ENCODE results near the gene MAP3K21.

DNA sequence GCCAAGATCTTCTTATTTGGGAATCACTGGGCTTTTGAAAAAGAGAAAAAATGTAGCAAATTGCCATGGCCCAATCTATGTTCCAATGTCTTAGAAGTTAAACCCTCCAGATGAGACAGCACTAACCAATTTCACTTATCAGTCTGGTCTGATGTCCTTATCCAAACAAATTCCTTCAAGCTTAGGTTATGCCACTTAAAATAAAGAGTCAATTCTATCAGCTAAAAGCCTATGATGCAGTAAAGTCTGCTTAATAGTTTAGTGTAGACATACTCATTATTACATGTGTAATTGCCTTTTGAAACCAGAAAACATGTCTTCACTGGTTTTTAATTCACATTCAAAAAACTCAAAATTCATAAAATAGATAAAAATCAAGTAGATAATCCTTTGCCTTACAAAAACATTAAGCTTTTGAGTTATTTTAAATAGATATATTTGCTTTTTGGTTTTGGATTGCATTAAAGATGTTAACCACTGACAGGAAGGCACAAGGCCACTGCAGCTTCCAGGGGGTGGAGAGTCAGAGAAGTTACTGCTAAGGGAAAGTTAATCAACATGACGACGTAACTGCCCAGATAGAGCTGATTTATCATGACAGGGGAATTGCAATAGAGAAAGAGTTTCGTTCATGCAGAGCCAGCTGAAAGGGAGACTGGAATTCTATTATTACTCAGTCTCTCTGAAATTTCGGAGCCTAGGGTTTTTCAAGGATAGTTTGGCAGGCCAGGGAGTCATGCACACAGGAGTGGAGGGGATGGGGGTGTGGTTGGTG lies 106.1 kb downstream of the MAP3K21 start:
- no peak for TF ChIP-seq POLR2A (IDR thresholded peaks at IDR 0.05)
- TF ChIP-seq, protein P1, sequence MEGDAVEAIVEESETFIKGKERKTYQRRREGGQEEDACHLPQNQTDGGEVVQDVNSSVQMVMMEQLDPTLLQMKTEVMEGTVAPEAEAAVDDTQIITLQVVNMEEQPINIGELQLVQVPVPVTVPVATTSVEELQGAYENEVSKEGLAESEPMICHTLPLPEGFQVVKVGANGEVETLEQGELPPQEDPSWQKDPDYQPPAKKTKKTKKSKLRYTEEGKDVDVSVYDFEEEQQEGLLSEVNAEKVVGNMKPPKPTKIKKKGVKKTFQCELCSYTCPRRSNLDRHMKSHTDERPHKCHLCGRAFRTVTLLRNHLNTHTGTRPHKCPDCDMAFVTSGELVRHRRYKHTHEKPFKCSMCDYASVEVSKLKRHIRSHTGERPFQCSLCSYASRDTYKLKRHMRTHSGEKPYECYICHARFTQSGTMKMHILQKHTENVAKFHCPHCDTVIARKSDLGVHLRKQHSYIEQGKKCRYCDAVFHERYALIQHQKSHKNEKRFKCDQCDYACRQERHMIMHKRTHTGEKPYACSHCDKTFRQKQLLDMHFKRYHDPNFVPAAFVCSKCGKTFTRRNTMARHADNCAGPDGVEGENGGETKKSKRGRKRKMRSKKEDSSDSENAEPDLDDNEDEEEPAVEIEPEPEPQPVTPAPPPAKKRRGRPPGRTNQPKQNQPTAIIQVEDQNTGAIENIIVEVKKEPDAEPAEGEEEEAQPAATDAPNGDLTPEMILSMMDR (IDR thresholded peaks at IDR 0.05), result no peak

All from thyroid gland (tissue), 4 donors.